Stimulated activated naive CD8-positive, alpha-beta T cell treated with anti-CD3 and anti-CD28 coated beads, Interleukin-15, Interleukin-2, amounts not matched to agents 100 U/mL and 50 U/mL, for 24 hours (primary cell): ENCODE measurements around the gene BCL11B.
A peak's percentile ranks its signal among the peaks of the same experiment; 100 is the strongest.

Experiments used
- ATAC-seq: fragments of 150-1000 bp; cut with Tn5 transposase; one replicate; pipeline ENCODE4 v1.10.0; 2021
- DNase-seq: peaks from one replicate; pipeline ENCODE4 v3.0.0; 2021

The BCL11B gene

GRCh38 chr14:99159341-99160340 is 112.4 kb downstream of the BCL11B start:
- ATAC-seq (no peak), DNase-seq (no peak)

- ATAC-seq (no peak), DNase-seq (no peak)
Measured at GRCh38 chr14:99158646-99159165, 113.3 kb downstream of the BCL11B start.

- ATAC-seq (no peak), DNase-seq (no peak)
Measured at GRCh38 chr14:99158150-99158549, 113.8 kb downstream of the BCL11B start.

- no peak for ATAC-seq
- no peak for DNase-seq
Measured at GRCh38 chr14:99157676-99158075, 114.3 kb downstream of the BCL11B start.

DNA sequence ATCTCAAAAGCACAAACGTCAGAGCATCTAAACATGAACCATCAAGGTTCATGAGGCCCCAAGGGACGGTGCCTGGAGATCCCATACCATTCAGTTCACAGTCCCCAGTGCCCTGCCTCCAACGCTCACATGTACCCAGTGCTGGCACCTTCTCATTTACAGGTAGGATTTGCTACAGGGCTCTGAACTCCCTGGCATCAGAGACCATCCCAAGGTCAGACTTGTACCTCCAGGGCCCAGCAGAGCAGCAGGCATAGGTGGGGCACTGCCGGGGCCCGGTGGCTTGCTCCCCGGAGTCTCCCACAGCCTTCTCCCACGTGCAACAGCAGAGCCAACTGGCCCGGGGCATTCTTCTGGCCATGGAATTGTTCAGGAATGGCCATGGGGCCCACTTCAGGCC is 114.8 kb downstream of the BCL11B start:
- DNase-seq (no peak), ATAC-seq (no peak)

- DNase-seq (no peak), ATAC-seq (no peak)
Measured at GRCh38 chr14:99156814-99157213, 115.2 kb downstream of the BCL11B start.

DNA sequence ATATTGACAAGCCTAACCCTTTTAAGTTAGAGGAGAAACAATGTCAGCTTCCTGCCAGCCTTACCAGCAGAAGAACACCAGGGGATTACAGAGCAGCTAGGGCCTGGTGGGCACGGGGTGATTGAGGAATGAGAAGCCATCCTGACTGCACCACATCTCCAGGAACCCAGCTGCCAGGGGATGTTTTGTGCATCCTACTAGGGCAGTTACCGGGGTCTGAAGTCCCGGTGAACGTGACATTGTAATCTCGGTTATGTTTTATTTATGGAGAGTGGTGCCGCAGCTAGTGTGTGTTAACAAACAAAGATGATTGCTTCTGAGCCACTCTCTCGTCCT is 115.9 kb downstream of the BCL11B start:
- DNase-seq, result no peak
- no peak for ATAC-seq

DNA sequence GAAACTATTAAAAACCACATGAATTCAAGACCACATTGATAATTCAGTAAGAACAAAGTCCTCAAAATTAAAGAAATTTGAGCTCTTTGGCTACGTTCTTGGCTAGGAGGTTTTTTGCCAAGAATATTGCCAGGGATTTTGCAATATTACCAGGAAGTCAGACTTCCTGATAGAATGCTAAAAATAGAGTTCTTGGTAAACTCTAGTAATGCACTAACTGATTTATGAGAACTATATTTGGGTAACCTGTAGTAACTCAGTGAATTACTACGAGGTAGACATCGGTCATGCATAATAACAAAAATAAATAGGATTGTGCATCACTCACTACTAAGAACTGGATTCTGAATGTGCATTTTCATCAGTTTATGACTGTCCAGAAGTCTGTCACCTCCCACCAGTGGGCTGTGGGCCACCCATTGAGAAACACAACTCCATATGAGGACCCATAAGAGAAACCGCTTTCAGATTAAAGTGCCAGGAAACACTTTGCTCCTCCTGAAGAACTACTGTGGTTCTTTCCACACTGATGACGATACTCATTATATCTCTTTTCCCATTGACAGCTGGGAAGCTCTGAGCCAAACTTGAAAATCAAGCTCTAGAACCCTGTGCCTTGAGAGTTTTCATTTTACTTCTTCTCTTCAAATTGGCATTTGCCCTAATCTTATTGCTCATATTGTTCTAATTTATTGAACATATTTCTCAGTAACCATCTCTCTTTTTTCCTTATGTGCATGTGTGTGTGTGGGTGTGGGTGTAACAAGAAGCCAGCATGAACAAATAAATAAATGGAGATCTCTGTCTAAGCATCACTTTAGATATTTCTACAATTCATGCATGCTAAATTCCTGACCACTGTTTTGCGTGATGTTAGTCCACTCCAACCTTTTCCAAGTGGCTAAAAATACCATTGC is 116.6 kb downstream of the BCL11B start:
- no peak for DNase-seq
- ATAC-seq, result no peak

DNA sequence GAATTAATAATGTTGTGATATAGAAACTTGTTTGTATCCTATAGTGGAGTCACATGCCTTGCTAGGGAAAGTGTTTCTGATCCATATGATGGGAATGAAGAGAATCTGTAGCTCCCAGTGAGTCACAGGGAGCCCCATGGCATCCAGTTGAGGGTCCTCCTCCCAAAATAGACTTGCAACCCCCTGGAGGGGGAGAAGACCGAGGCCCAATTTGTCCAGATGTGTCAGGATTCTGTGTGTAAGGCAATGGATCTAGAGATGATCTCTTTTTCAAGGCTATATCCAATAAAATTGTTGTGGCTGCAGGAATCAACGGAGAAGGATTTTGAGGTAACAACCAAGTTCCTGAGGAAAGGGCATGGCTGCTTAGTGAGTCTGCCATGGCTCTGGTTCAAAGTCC is 121.8 kb downstream of the BCL11B start:
- no peak for ATAC-seq
- DNase-seq, result no peak

DNA sequence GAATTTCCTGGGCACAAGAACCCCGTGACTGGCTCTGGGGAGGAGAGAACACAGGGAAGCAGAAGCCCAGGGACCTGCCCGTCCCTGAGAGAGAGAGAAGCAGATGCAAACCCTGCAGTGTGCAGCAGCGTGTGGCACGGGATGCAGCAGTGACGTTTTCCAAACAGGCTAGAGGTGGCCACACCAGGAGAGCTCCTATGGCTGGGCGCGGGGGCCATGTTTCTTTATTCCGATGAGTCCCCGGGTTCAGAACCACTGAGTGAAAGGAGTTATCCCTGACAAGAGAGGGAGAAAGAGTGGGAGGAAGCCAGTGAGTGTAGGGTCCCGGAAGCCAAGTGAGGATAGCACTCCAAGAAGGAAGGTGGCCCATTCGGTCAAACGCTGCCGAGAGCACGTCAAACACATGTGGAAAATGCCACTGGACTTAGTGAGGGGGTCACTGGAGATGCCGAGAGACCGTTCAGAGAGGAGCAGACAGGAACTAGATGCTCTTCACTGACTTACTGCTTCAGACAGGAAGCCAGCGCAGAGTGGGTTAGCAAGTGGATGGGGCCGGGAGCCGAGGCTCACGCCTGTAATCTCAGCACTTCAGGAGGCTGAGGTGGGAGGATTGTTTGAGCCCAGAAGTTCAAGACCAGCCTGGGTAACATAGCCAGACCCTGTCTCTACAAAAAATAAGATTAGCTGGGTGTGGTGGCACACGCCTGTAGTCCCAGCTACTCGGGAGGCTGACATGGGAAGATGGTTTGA is 123.0 kb downstream of the BCL11B start:
- ATAC-seq, result no peak
- no peak for DNase-seq

DNA sequence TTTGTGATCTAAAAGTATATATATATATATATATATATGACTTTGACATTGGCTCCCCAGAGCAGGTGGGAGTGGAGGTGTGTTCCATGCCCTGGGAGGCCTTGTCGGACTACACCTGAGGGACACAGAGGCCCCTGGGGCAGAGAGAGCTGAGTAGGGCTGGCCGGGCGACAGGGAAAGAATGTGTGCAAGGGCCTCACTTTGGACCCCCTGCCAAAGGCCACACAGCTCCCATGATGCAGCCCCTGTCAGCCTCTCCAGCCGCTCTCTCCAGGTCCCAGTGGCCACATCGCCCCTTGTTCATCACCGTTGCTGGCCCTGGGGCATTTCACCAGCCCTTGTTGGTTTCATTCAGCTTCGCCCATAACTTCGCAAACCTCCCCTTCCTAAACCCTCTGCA is 123.9 kb downstream of the BCL11B start:
- ATAC-seq (no peak), DNase-seq (no peak)

GRCh38 chr14:99147366-99147740 is 124.6 kb downstream of the BCL11B start:
- DNase-seq (no peak), ATAC-seq (no peak)

GRCh38 chr14:99146616-99147365 is 125.2 kb downstream of the BCL11B start:
- no peak for ATAC-seq
- DNase-seq, result no peak

DNA sequence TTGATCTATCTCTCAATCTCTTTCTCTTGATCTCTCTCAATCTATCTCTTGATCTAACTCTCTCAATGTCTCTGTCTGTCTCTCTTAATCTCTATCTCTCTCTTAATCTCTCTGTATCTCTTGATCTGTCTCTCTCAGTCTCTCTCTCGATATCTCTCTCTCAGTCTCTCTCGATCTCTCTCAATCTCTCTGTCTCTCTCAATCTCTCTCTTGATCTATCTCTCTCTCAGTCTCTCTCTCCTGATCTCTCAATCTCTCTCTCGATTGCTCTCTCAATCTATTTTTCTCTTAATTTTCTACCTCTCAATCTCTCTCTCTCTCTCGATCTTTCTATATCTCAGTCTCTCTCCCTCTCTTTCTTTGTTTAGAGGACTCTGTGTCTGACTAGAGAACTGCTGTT is 126.7 kb downstream of the BCL11B start:
- ATAC-seq (no peak), DNase-seq (no peak)

- DNase-seq (no peak), ATAC-seq (no peak)
Measured at GRCh38 chr14:99143793-99144192, 128.2 kb downstream of the BCL11B start.

- DNase-seq, result no peak
- no peak for ATAC-seq
Measured at GRCh38 chr14:99143126-99143525, 128.9 kb downstream of the BCL11B start.

- no peak for ATAC-seq
- DNase-seq, result no peak
Measured at GRCh38 chr14:99141236-99141635, 130.8 kb downstream of the BCL11B start.

- no peak for DNase-seq
- ATAC-seq, result no peak
Measured at GRCh38 chr14:99138999-99139865, 132.8 kb downstream of the BCL11B start.

DNA sequence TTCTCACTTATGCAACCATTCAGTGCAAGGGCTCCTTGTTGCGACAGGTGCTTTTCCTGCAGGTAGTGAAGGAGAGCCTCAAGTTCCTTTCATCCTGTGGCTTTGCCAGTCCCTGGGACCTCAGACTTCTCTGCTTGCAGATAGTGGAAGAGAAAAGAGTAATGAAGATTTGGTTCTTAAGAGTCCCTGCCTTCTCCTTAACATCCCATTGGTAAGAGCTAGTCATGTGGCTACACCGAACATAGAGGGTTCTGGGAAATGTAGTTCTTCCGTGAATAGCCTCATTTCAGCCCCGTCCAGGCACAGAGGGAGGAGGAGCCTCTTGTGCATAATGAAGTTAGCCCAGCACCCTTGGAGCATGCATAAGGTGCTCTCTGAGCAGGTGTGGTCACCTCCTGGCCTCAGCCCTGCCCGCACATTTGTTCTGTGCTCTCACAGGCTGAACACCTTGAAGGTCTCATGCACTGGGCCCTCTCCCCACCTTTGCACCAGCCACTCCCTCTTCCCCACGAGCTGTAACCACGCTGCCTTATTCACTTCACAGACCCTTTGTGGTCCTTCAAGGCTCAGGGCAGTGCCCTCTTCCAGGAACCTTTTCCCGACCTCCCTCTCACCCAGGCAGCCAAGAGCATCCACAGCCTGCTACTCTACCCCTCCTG is 134.0 kb downstream of the BCL11B start:
- DNase-seq, result no peak
- peak; percentile 70 for ATAC-seq
